Neural cell (in vitro differentiated cells): Measurements from ENCODE around the gene GOLGA6L26. TPM values are rescaled to one million over a fixed set of nuclear protein-coding genes. Genes with fewer than 3 reads are reported as not detected.
"Not testable (repeated sequence)": the region's sequence is repeated elsewhere in the genome, so short reads cannot be mapped to it uniquely, and the experiment has no call there.

Experiments used
- H2AFZ ChIP-seq: fragments of 200-600, 300-800 bp; sonication (generic), shearing (Covaris generic); 2 replicates; pipeline ENCODE4 v1.6.0; 2014; ENCODE audit warnings: low read depth, mild to moderate bottlenecking, antibody characterized with exemption, low read length, moderate library complexity
- H3F3A ChIP-seq: fragments of 200-600 bp; shearing (Covaris generic); 2 replicates; pipeline ENCODE4 v1.6.1; 2016; ENCODE audit warnings: mild to moderate bottlenecking, moderate library complexity, mixed read lengths, antibody characterized with exemption, low read length; ENCODE audit not compliant: insufficient read depth, poor library complexity, severe bottlenecking
- H3K27ac ChIP-seq: fragments of 200-600, 300-800 bp; sonication (generic), shearing (Covaris generic); 2 replicates; pipeline ENCODE4 v1.5.1; 2014; ENCODE audit warnings: mild to moderate bottlenecking, low read length, moderate library complexity
- H3K27me3 ChIP-seq: fragments of 300-800, 200-600 bp; sonication (generic), shearing (Covaris generic); 2 replicates; pipeline ENCODE4 v1.6.0; 2014; ENCODE audit warnings: mild to moderate bottlenecking, low read depth, low read length, moderate library complexity; ENCODE audit not compliant: insufficient read depth
- H3K36me3 ChIP-seq: fragments of 300-800, 200-600 bp; sonication (generic), shearing (Covaris generic); 2 replicates; pipeline ENCODE4 v1.5.1; 2014; ENCODE audit warnings: mild to moderate bottlenecking, antibody characterized with exemption, low read length, moderate library complexity; ENCODE audit not compliant: insufficient read depth
- H3K4me2 ChIP-seq: fragments of 300-800, 200-600 bp; sonication (generic), shearing (Covaris generic); 2 replicates; pipeline ENCODE4 v1.6.0; 2014; ENCODE audit warnings: mild to moderate bottlenecking, low read length
- H3K4me3 ChIP-seq: fragments of 300-800, 200-600 bp; sonication (generic), shearing (Covaris generic); 2 replicates; pipeline ENCODE4 v1.5.1; 2014; ENCODE audit warnings: mild to moderate bottlenecking, low read length, moderate library complexity
- H3K79me2 ChIP-seq: fragments of 200-600 bp; shearing (Covaris generic); replicated peaks from 2 replicates; pipeline ENCODE4 v1.6.0; 2014; ENCODE audit warnings: mild to moderate bottlenecking, low read length, moderate library complexity; ENCODE audit not compliant: insufficient read depth
- H3K9ac ChIP-seq: fragments of 300-800, 200-600 bp; sonication (generic), shearing (Covaris generic); 2 replicates; pipeline ENCODE4 v1.6.1; 2016; ENCODE audit warnings: mild to moderate bottlenecking, low read length, mixed read lengths
- H3K9me2 ChIP-seq: fragments of 200-600 bp; shearing (Covaris generic); 2 replicates; pipeline ENCODE4 v1.6.1; 2016; ENCODE audit warnings: mild to moderate bottlenecking, low read length, mixed read lengths; ENCODE audit not compliant: insufficient read depth
- H3K9me3 ChIP-seq: fragments of 200-600, 300-800 bp; sonication (generic), shearing (Covaris generic); 2 replicates; pipeline ENCODE4 v1.6.1; 2016; ENCODE audit warnings: mild to moderate bottlenecking, mixed run types, low read length, moderate library complexity, mixed read lengths
- H4K20me1 ChIP-seq: fragments of 200-600 bp; shearing (Covaris generic); 2 replicates; pipeline ENCODE4 v1.6.1; 2016; ENCODE audit warnings: mild to moderate bottlenecking, mixed run types; ENCODE audit not compliant: insufficient read depth
- EP300 ChIP-seq: fragments of 450-650 bp; conservative IDR thresholded peaks from 2 replicates; pipeline ENCODE4 v1.6.1; 2014; ENCODE audit warnings: antibody characterized with exemption, mild to moderate bottlenecking, moderate library complexity; ENCODE audit not compliant: poor library complexity, severe bottlenecking
- EZH2 ChIP-seq: fragments of 200-600, 300-800 bp; shearing (Covaris generic), sonication (generic); IDR thresholded peaks from 2 replicates; pipeline ENCODE4 v1.6.1; 2014; ENCODE audit warnings: antibody characterized with exemption, low read length, borderline replicate concordance, mild to moderate bottlenecking; ENCODE audit not compliant: insufficient read depth, poor library complexity, severe bottlenecking
- MXI1 ChIP-seq: fragments of 450-650 bp; conservative IDR thresholded peaks from 2 replicates; pipeline ENCODE4 v1.6.1; 2014; ENCODE audit warnings: antibody characterized with exemption, mild to moderate bottlenecking; ENCODE audit not compliant: poor library complexity, severe bottlenecking
- POLR2AphosphoS5 ChIP-seq: IDR thresholded peaks from 2 replicates; pipeline ENCODE4 v1.6.1; 2012
- RAD21 ChIP-seq: fragments of 450-650 bp; conservative IDR thresholded peaks from 2 replicates; pipeline ENCODE4 v1.6.1; 2014; ENCODE audit warnings: antibody characterized with exemption, mild to moderate bottlenecking, moderate library complexity
- REST ChIP-seq: IDR thresholded peaks from 2 replicates; pipeline ENCODE4 v1.6.1; 2012; ENCODE audit warnings: borderline replicate concordance
- SMC3 ChIP-seq: fragments of 450-650 bp; conservative IDR thresholded peaks from 2 replicates; pipeline ENCODE4 v1.6.1; 2014; ENCODE audit warnings: antibody characterized with exemption, mild to moderate bottlenecking, moderate library complexity; ENCODE audit not compliant: poor library complexity
- TAF1 ChIP-seq: IDR thresholded peaks from 2 replicates; pipeline ENCODE4 v1.6.1; 2012; ENCODE audit warnings: low read depth
- polyA plus RNA-seq: library from polyadenylated mRNA; depleted of rRNA; stranded (reverse); fragments of >200 nt; gene quantifications from 2 replicates; pipeline ENCODE4 v1.2.3, GENCODE V29; 2014
- TF ChIP-seq, protein P1 (sequence below): fragments of 450-650 bp; IDR thresholded peaks from 2 replicates; pipeline ENCODE4 v1.5.1; 2014; ENCODE audit warnings: antibody characterized with exemption, mild to moderate bottlenecking, moderate library complexity; ENCODE audit not compliant: poor library complexity, severe bottlenecking

GOLGA6L26 gene
- polyA plus RNA-seq, 1 donor from 2014 or later = not detected

DNA sequence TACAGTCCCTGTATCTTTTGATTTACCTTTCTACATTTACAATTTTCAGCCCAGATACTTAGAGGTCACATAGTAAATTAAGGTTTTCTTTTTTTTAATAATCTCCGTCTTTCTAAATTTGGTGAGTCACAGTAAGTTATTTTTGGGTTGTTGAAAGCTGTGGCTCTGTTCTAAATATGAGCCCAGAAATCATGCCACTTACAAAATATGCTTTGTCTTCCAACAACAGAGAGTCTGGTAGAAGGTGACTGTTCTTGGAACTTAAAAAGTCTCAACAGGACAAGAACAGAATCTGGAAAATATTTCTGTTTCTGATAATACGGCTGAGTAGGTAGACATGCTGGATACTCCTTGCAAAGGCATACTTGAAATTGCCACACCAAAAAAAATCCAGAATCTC is 36.6 kb upstream of the GOLGA6L26 start:
- Histone ChIP-seq H3K9me3 (no peaks in the 10 kb centered on the region), H3K27ac (no peak overlapping the region), H3K36me3 (no peaks in the 10 kb centered on the region), H3F3A (no peaks in the 10 kb centered on the region), H3K9me2 (no peaks in the 10 kb centered on the region), H3K27me3 (no peaks in the 10 kb centered on the region), H3K9ac (no peak overlapping the region), H4K20me1 (no peaks in the 10 kb centered on the region), H3K4me3 (no peak overlapping the region), H3K4me2 (no peak overlapping the region), H2AFZ (no peak overlapping the region), H3K79me2 (no peaks in the 10 kb centered on the region)
- TF ChIP-seq MXI1 (no peak), EZH2 (no peak), RAD21 (no peak), EP300 (no peak), POLR2AphosphoS5 (no peak), TAF1 (no peak), SMC3 (no peak), REST (no peak)
- TF ChIP-seq, protein P1, sequence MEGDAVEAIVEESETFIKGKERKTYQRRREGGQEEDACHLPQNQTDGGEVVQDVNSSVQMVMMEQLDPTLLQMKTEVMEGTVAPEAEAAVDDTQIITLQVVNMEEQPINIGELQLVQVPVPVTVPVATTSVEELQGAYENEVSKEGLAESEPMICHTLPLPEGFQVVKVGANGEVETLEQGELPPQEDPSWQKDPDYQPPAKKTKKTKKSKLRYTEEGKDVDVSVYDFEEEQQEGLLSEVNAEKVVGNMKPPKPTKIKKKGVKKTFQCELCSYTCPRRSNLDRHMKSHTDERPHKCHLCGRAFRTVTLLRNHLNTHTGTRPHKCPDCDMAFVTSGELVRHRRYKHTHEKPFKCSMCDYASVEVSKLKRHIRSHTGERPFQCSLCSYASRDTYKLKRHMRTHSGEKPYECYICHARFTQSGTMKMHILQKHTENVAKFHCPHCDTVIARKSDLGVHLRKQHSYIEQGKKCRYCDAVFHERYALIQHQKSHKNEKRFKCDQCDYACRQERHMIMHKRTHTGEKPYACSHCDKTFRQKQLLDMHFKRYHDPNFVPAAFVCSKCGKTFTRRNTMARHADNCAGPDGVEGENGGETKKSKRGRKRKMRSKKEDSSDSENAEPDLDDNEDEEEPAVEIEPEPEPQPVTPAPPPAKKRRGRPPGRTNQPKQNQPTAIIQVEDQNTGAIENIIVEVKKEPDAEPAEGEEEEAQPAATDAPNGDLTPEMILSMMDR = no peak

- H3K4me2 ChIP-seq, H3K9ac ChIP-seq, H3K79me2 ChIP-seq, H3K27me3 ChIP-seq, H3K9me2 ChIP-seq, H2AFZ ChIP-seq, H3K9me3 ChIP-seq, H3K36me3 ChIP-seq, H3K4me3 ChIP-seq, H3K27ac ChIP-seq, H3F3A ChIP-seq, H4K20me1 ChIP-seq: not testable (repeated sequence)
Measured at GRCh38 chr15:23364261-23364660, 30.3 kb upstream of the GOLGA6L26 start.

GRCh38 chr15:23362622-23363021 is 28.6 kb upstream of the GOLGA6L26 start:
- not testable (repeated sequence) for H2AFZ ChIP-seq, H3K9me2 ChIP-seq, H4K20me1 ChIP-seq, H3K27ac ChIP-seq, H3K79me2 ChIP-seq, H3K27me3 ChIP-seq, H3F3A ChIP-seq, H3K9me3 ChIP-seq, H3K4me3 ChIP-seq, H3K4me2 ChIP-seq, H3K9ac ChIP-seq, H3K36me3 ChIP-seq

DNA sequence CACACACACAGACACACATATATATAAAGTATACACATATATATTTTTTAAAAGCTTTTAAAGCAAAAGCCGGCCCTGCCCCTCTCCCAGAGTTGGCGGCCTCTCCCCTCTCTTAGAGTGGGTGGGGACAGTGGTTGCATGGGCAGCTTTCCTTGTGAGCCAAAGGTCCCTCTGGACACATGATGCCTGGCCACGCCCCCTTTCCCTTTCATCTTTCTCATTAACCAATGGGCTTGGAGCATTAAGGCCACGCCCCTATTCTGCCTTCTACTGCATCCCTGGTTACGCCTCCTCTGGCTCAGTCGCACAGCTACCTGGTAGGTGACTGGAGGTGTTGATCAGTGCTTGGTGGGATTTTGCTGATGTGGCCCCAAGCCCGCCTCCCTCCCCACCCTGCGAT is 20.5 kb upstream of the GOLGA6L26 start, which contains the start of gene GOLGA8S:
GOLGA8S (plus strand) TSS at position 301 of the 400 bp plus-strand sequence; CDS start at position 363, 62 bp downstream.
- not testable (repeated sequence) for H3K4me2 ChIP-seq, H3K9ac ChIP-seq, H3K27me3 ChIP-seq

GRCh38 chr15:23311233-23311632 is 22.8 kb downstream of the GOLGA6L26 start:
- not testable (repeated sequence) for H3K27me3 ChIP-seq, H3F3A ChIP-seq, H3K9me2 ChIP-seq, H3K36me3 ChIP-seq, H4K20me1 ChIP-seq, H3K4me3 ChIP-seq, H3K9me3 ChIP-seq, H3K79me2 ChIP-seq, H2AFZ ChIP-seq, H3K9ac ChIP-seq, H3K4me2 ChIP-seq, H3K27ac ChIP-seq

More for the DNA sequence above, 20.5 kb upstream of the GOLGA6L26 start, which contains the start of gene GOLGA8S:
- not testable (repeated sequence) for H3F3A ChIP-seq, H4K20me1 ChIP-seq, H2AFZ ChIP-seq, H3K9me3 ChIP-seq, H3K4me3 ChIP-seq, H3K9me2 ChIP-seq, H3K79me2 ChIP-seq, H3K36me3 ChIP-seq, H3K27ac ChIP-seq
